Osteocyte (in vitro differentiated cells): Measurements from ENCODE around the gene NPC1L1. TPM values are rescaled to one million over a fixed set of nuclear protein-coding genes. Genes with fewer than 3 reads are reported as not detected.

Experiments used
- DNase-seq: peaks from one replicate; pipeline ENCODE4 v3.0.0; 2021; ENCODE audit warnings: mixed read lengths; ENCODE audit not compliant: unreplicated experiment; ENCODE audit errors: extremely low spot score
- H3K27ac Mint-ChIP-seq: one replicate; pipeline ENCODE4 v1.8.0; 2021; ENCODE audit warnings: mild to moderate bottlenecking, mixed read lengths; ENCODE audit not compliant: unreplicated experiment
- H3K27me3 Mint-ChIP-seq: one replicate; pipeline ENCODE4 v1.8.0; 2021; ENCODE audit warnings: mixed read lengths; ENCODE audit not compliant: unreplicated experiment
- H3K36me3 Mint-ChIP-seq: one replicate; pipeline ENCODE4 v1.8.0; 2021; ENCODE audit warnings: mixed read lengths; ENCODE audit not compliant: unreplicated experiment
- H3K4me1 Mint-ChIP-seq: one replicate; pipeline ENCODE4 v1.8.0; 2021; ENCODE audit warnings: mixed read lengths; ENCODE audit not compliant: unreplicated experiment
- H3K4me3 Mint-ChIP-seq: one replicate; pipeline ENCODE4 v1.8.0; 2021; ENCODE audit warnings: mild to moderate bottlenecking, moderate library complexity, mixed read lengths; ENCODE audit not compliant: unreplicated experiment
- H3K9me3 Mint-ChIP-seq: one replicate; pipeline ENCODE4 v1.8.0; 2021; ENCODE audit warnings: mixed read lengths; ENCODE audit not compliant: unreplicated experiment
- CTCF ChIP-seq: fragments of 200-600 bp; sonication (generic); IDR thresholded peaks from 2 replicates; pipeline ENCODE4 v1.5.0; 2021; ENCODE audit warnings: antibody characterized with exemption, mild to moderate bottlenecking, moderate library complexity
- total RNA-seq: library from RNA; stranded (reverse); gene quantifications from 2 replicates; pipeline ENCODE4 v1.2.1, GENCODE V29; 2021

Gene NPC1L1
- total RNA-seq, 1 donor from 2014 or later, result not detected

- no peak for TF ChIP-seq CTCF
- H3K4me1 Mint-ChIP-seq, result no peaks in the 10 kb centered on the region
These were observed 9.4 kb downstream of the NPC1L1 start for GRCh38 chr7:44531421-44532380.

GRCh38 chr7:44530990-44531389, 10.1 kb downstream of the NPC1L1 start:
- no peak overlapping the region for H3K27ac Mint-ChIP-seq
- peaks cover 13% of the 10 kb centered on the region for H3K27me3 Mint-ChIP-seq
- no peak overlapping the region for H3K4me3 Mint-ChIP-seq
- no peak for TF ChIP-seq CTCF
- DNase-seq, result no peak
- no peaks in the 10 kb centered on the region for H3K9me3 Mint-ChIP-seq
- no peaks in the 10 kb centered on the region for H3K4me1 Mint-ChIP-seq
- H3K36me3 Mint-ChIP-seq, result no peaks in the 10 kb centered on the region

More at GRCh38 chr7:44531421-44532380, 9.4 kb downstream of the NPC1L1 start:
- DNase-seq, result no peak
- no peaks in the 10 kb centered on the region for H3K9me3 Mint-ChIP-seq
- H3K4me3 Mint-ChIP-seq, result no peak overlapping the region
- H3K36me3 Mint-ChIP-seq, result no peaks in the 10 kb centered on the region
- H3K27me3 Mint-ChIP-seq, result peaks cover 13% of the 10 kb centered on the region
- H3K27ac Mint-ChIP-seq, result no peak overlapping the region

GRCh38 chr7:44524811-44525388, 16.2 kb downstream of the NPC1L1 start:
- TF ChIP-seq CTCF, result no peak
- peaks cover 12% of the 10 kb centered on the region for H3K9me3 Mint-ChIP-seq
- no peaks in the 10 kb centered on the region for H3K4me1 Mint-ChIP-seq
- no peak for DNase-seq
- H3K27me3 Mint-ChIP-seq, result peaks cover 27% of the 10 kb centered on the region
- H3K36me3 Mint-ChIP-seq, result no peaks in the 10 kb centered on the region
- no peak overlapping the region for H3K4me3 Mint-ChIP-seq
- no peak overlapping the region for H3K27ac Mint-ChIP-seq

- Mint-ChIP-seq H3K4me1 (no peaks in the 10 kb centered on the region), H3K27me3 (peaks cover 27% of the 10 kb centered on the region), H3K36me3 (no peaks in the 10 kb centered on the region), H3K4me3 (no peak overlapping the region), H3K27ac (no peak overlapping the region), H3K9me3 (peaks cover 12% of the 10 kb centered on the region)
- TF ChIP-seq CTCF, result no peak
- peak; percentile 40 for DNase-seq
These were observed 18.8 kb downstream of the NPC1L1 start for GRCh38 chr7:44522315-44522714.
